ENCODE measurements around the gene TOM1L2. TPM values are rescaled to one million over a fixed set of nuclear protein-coding genes. Genes with fewer than 3 reads are reported as not detected.

TOM1L2 gene
- total and polyA plus RNA-seq, 8 donors: 13.3 to 154 (median 41.1) TPM

DNA sequence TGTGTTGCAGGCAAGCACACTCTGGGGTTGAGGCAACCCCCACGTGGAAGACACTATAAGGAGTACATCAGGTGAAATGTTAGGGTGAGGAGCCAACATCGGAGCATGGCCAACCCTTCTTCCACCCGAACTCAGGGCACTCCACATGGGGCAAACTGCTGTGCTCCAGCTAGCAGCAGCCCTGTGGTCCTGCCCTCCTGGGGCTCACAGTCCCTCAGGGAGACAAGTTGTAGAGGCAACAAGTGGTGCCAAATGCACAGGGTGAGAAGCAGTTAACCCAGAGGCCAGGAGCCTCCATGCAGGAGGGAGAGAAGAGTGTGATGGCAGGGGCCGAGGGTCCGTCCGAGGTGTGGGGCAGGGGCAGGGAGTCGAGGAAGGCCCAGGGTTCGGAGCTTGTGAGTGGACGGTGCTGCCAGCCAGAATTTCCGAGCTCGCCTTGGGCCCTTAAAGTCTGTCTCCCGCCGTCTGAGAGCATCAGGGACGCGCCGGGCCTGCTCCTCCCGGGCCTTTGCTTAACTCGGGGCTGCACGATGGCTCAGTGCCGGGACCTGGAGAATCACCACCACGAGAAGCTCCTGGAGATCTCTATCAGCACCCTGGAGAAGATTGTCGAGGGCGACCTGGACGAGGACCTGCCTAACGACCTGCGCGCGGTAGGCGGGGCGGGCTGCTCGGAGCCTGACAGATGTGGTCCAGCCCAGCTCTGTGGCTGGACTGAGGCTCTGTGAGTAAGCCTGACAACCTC lies 34.5 kb upstream of the TOM1L2 start:
- intact Hi-C loops (cut with DNase I; ENCODE audit: low total_unique reads): no loop called here
- TF ChIP-seq POLR2A (IDR thresholded peaks at IDR 0.05) (no peak), POLR2AphosphoS5 (IDR thresholded peaks at IDR 0.05) (no peak), EP300 (IDR thresholded peaks at IDR 0.05) (no peak)
- no peak overlapping the region for H3K4me3 ChIP-seq
- H3K27me3 ChIP-seq: no peaks in the 10 kb centered on the region
- WGBS, 5 donors: 77 to 89% (median 79%) methylated on average over 20 to 31 of the region's 31 CpGs
- H3K36me3 ChIP-seq: peaks cover 0 to 57% (median 45%) of the 10 kb centered on the region in 4 donors
- DNase-seq: no peak
- no peak overlapping the region for H3K27ac ChIP-seq
- H3K4me1 ChIP-seq: no peaks in the 10 kb centered on the region
- no peaks in the 10 kb centered on the region for H3K9me3 ChIP-seq

DNA sequence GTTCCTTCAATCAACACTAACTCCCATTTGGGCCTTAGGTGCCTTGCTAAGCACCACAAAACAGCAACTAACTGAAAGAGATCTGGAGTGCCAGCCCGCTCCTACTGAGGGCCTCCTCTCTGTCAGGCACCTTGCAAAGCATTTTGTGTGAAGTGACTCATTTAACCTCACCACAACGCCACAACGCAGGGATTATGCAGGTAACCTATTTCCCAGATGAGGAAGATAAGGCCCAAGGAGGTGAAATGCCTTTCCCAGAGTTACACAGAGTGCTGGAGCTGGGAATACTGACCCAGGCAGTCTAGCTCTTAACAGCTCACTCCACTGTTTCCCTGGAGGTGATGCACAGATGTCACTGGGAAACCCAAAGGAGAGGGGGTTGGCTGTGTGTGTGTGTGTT lies 33.3 kb upstream of the TOM1L2 start:
- Histone ChIP-seq H3K27ac (no peak overlapping the region), H3K27me3 (no peaks in the 10 kb centered on the region), H3K9me3 (no peaks in the 10 kb centered on the region), H3K4me1 (no peaks in the 10 kb centered on the region), H3K4me3 (no peak overlapping the region), H3K36me3 (peaks cover 0 to 48% (median 38%) of the 10 kb centered on the region in 4 donors)
- intact Hi-C loops (cut with DNase I; ENCODE audit: low total_unique reads): no loop called here
- no peak for DNase-seq
- no peak for TF ChIP-seq POLR2A (IDR thresholded peaks at IDR 0.05)
- TF ChIP-seq, protein P1, sequence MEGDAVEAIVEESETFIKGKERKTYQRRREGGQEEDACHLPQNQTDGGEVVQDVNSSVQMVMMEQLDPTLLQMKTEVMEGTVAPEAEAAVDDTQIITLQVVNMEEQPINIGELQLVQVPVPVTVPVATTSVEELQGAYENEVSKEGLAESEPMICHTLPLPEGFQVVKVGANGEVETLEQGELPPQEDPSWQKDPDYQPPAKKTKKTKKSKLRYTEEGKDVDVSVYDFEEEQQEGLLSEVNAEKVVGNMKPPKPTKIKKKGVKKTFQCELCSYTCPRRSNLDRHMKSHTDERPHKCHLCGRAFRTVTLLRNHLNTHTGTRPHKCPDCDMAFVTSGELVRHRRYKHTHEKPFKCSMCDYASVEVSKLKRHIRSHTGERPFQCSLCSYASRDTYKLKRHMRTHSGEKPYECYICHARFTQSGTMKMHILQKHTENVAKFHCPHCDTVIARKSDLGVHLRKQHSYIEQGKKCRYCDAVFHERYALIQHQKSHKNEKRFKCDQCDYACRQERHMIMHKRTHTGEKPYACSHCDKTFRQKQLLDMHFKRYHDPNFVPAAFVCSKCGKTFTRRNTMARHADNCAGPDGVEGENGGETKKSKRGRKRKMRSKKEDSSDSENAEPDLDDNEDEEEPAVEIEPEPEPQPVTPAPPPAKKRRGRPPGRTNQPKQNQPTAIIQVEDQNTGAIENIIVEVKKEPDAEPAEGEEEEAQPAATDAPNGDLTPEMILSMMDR (IDR thresholded peaks at IDR 0.05): no peak
- no peak for TF ChIP-seq POLR2AphosphoS5 (IDR thresholded peaks at IDR 0.05)
- no peak for TF ChIP-seq EP300 (IDR thresholded peaks at IDR 0.05)
- WGBS, 5 donors: 50 to 69% (median 62%) methylated on average over 3 of the region's 3 CpGs

DNA sequence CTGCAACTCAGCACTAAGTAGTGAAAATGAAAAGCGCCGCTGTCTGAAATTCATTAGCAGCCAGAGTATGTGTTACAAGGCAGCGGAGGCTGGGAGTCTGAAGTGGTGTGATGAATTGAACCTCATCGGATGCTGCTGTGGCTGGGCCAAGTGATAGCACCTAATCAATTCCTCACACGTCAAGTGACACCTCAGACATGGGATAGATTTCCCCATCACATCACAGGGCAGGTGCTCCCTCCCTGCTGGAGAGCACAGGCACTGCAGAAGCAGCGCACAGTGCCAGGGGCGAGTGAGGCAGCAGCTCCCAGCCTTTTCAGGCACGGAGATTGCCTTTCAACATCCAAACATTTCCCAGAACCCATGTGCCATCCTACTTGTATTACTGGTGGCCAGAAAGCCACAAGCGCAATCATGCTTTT lies 32.7 kb upstream of the TOM1L2 start:
- 84 to 87% (median 85%) methylated on average over 9 of the region's 9 CpGs for WGBS, 5 donors
- DNase-seq: no peak
- no peaks in the 10 kb centered on the region for H3K9me3 ChIP-seq
- no peaks in the 10 kb centered on the region for H3K27me3 ChIP-seq
- H3K36me3 ChIP-seq: peaks cover 0 to 42% (median 35%) of the 10 kb centered on the region in 4 donors
- intact Hi-C loops (cut with DNase I; ENCODE audit: low total_unique reads): no loop called here
- H3K4me3 ChIP-seq: no peak overlapping the region
- H3K4me1 ChIP-seq: no peaks in the 10 kb centered on the region
- H3K27ac ChIP-seq: no peak overlapping the region
- TF ChIP-seq, protein P1 (IDR thresholded peaks at IDR 0.05): peak in 1 of 7 experiments; percentile 16
- no peak for TF ChIP-seq POLR2AphosphoS5 (IDR thresholded peaks at IDR 0.05)

DNA sequence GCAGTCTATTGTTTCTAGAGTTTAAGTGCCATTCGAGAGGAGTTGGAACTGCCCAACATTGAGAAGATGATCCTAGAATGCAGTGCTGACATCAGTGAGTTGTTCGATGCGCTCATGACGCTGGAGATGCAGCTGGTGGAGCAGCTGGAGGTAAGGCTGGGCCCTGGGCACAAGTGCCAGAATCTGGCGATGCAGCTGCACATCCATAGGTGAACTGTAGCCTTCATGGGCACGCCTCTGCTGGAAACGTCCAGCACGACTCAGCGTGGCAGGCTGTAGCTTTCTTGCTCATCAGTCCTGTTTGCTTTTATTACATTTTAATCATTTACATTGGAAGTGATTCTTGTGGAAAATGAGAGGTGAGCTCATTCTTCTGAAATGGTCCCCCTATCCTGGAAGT lies 32.1 kb upstream of the TOM1L2 start:
- DNase-seq: no peak
- 78 to 85% (median 85%) methylated on average over 9 of the region's 9 CpGs for WGBS, 5 donors
- intact Hi-C loops (cut with DNase I; ENCODE audit: low total_unique reads): no loop called here
- Histone ChIP-seq H3K4me3 (no peak overlapping the region), H3K27me3 (no peaks in the 10 kb centered on the region), H3K9me3 (no peaks in the 10 kb centered on the region), H3K4me1 (no peaks in the 10 kb centered on the region), H3K36me3 (peaks cover 0 to 37% (median 30%) of the 10 kb centered on the region in 4 donors), H3K27ac (no peak overlapping the region)
- TF ChIP-seq EP300 (IDR thresholded peaks at IDR 0.05) (no peak), POLR2A (IDR thresholded peaks at IDR 0.05) (no peak), POLR2AphosphoS5 (IDR thresholded peaks at IDR 0.05) (no peak)
- TF ChIP-seq, protein P1 (IDR thresholded peaks at IDR 0.05): no peak

DNA sequence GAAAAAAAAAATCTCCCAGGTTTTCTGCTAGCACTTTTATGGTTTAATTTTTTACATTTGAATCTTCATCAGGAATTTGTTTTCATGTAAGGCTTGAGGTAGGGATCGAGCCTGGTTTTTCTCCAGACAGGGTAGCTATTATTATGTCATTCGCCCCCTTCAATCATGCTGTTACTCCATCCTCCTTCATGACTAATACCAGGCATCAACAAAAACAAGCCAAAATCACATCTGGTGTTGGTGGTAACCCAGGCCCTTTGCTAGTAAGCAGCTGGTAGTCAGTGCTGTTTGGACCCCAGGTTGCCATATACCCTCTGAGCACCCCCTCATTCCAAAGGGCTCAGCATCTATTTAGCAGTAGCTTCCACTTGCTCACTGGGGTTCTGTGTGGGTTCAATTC lies 30.0 kb upstream of the TOM1L2 start:
- intact Hi-C loops (cut with DNase I; ENCODE audit: low total_unique reads): no loop called here
- H3K27ac ChIP-seq: no peak overlapping the region
- peaks cover 0 to 19% (median 12%) of the 10 kb centered on the region in 4 donors for H3K36me3 ChIP-seq
- DNase-seq: no peak
- TF ChIP-seq POLR2AphosphoS5 (IDR thresholded peaks at IDR 0.05) (no peak), POLR2A (IDR thresholded peaks at IDR 0.05) (no peak), EP300 (IDR thresholded peaks at IDR 0.05) (no peak)
- TF ChIP-seq, protein P1 (IDR thresholded peaks at IDR 0.05): no peak
- no peaks in the 10 kb centered on the region for H3K9me3 ChIP-seq
- no peaks in the 10 kb centered on the region for H3K4me1 ChIP-seq
- H3K4me3 ChIP-seq: no peak overlapping the region
- WGBS, 5 donors: 83 to 99% (median 96%) methylated on average over 2 of the region's 2 CpGs
- H3K27me3 ChIP-seq: no peaks in the 10 kb centered on the region

Data from stomach (tissue), 9 donors.